NB4 (cell line): ENCODE measurements around the gene FLNB.

Source experiments
- DNase-seq: peaks from one replicate; pipeline ENCODE4 v3.0.0; 2010; ENCODE audit warnings: low read depth
- H3K4me3 ChIP-seq: one replicate; pipeline ENCODE4 v1.5.1; 2011; ENCODE audit warnings: mild to moderate bottlenecking, low read depth, low read length, moderate library complexity
- CTCF ChIP-seq: IDR thresholded peaks from one replicate; pipeline ENCODE4 v1.5.1; 2012; ENCODE audit warnings: low read depth, low read length
- MAX ChIP-seq: IDR thresholded peaks from 2 replicates; pipeline ENCODE4 v1.6.1; 2011; ENCODE audit warnings: low read depth, low read length
- MYC ChIP-seq: IDR thresholded peaks from 2 replicates; pipeline ENCODE4 v1.6.1; 2011; ENCODE audit warnings: low read depth, low read length
- POLR2A ChIP-seq: IDR thresholded peaks from 2 replicates; pipeline ENCODE4 v1.6.1; 2011; ENCODE audit warnings: mild to moderate bottlenecking; ENCODE audit not compliant: insufficient read length; ENCODE audit errors: extremely low read depth

FLNB gene

GRCh38 chr3:58016710-58017109, 8.5 kb downstream of the FLNB start:
- no peak overlapping the region for H3K4me3 ChIP-seq
- TF ChIP-seq CTCF (no peak), MAX (no peak)
- no peak for DNase-seq

DNA sequence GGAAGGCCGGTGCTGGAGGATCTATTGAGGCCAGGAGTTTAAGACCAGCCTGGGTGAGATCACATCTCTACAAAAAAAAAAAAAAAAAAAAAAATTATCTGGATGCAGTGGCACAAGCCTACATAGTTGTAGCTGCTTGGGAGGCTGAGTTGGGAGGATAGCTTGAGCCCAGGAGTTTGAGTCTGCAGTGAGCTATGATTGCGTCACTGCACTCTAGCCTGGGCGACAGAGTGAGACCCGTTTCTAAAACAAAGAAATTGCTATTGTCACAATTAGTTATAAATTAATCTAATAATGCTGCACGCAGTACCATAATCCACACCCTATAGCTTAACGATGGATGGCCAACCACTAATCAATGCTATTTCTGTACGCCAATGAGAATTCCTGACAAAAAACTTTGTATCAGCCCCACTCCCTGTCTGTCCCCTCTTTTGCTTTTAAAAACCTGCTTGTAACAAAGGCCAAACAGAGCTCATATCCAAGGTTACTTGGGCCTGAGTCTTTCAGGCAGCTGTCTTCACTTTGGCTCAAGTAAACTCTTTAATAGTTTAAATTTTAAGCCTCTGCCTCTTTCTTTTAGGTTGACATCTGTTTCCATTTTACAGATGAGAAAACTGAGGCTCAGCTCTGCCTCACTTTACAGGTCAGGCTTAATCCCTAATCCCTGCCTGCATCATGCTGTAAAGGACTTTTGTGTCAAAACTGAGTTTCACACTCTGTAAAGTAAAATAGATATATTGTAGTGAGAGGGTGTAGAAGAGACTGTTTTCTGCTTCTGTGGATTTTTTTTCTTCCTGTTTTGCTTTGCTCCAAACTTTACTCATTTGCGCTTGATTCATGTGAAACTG, 10.9 kb downstream of the FLNB start:
- no peak for TF ChIP-seq MYC
- no peak for TF ChIP-seq MAX
- TF ChIP-seq CTCF = no peak
- no peak for TF ChIP-seq POLR2A
- no peak for DNase-seq
- no peak overlapping the region for H3K4me3 ChIP-seq

DNA sequence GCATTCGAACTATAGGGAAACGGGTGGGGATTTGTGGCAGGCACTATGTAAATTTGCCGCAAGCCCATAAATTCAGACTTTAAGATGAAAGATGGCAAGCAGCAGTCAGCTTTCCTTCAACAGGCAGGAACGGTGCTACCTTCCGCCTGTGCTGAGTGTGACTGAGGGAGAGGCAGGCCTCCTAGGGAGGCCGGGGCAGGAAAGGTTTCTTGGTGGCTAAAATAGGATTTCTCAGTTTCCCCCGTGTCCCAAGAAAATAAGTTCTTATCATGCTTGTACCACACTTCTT, 12.5 kb downstream of the FLNB start:
- no peak for DNase-seq
- TF ChIP-seq MAX (no peak), CTCF (no peak), MYC (no peak), POLR2A (no peak)
- no peak overlapping the region for H3K4me3 ChIP-seq

- TF ChIP-seq POLR2A = no peak
- DNase-seq = no peak
- no peak overlapping the region for H3K4me3 ChIP-seq
These were observed 13.1 kb downstream of the FLNB start for GRCh38 chr3:58021072-58021959.

- DNase-seq = no peak
- H3K4me3 ChIP-seq = no peak overlapping the region
- TF ChIP-seq MYC (no peak), POLR2A (no peak), CTCF (no peak), MAX (no peak)
These were observed 13.7 kb downstream of the FLNB start for GRCh38 chr3:58021962-58022361.

GRCh38 chr3:58022490-58022889, 14.3 kb downstream of the FLNB start:
- TF ChIP-seq POLR2A (no peak), MAX (no peak)
- no peak overlapping the region for H3K4me3 ChIP-seq
- no peak for DNase-seq
